ENCODE measurements around the gene SGSH.
"Not testable (repeated sequence)": the region's sequence is repeated elsewhere in the genome, so short reads cannot be mapped to it uniquely, and the experiment has no call there.

SGSH gene

DNA sequence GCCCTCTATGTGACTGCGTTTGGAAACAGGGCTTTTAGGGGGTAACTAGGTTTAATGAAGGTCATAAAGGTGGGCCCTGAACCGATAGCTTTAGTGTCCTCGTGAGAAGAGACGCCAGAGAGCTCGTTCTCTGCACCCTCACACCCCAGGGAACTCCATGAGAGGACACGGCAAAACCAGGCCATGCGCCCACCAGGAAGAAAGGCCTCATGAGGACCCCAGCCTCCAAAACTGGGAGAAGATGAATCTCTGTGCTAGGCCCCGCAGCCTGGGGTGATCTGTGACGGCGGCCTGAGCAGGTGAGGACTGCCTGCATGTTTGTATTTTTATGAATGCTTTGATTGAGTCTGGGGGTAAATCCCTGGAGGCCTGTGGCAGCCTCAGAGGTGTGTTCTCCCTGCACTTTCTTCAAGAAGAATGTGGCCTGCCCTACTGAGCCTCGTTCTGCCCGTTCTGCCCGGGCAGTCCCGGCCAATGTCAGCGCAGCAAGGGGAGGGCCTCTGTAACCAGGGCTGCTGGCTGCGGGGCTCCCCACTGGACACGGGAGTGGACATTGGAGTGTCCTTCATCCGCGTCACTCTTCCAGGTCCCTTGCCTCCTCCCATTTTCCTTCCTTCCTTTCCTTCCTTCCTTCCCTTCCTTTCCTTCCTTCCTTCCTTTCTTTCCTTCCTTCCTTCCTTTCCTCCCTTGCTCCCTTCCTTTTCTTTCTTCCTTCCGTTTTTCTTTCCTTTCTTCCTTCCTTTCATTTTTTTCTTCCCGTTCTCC is 33.7 kb upstream of the SGSH start:
- DNase-seq = no peak

DNA sequence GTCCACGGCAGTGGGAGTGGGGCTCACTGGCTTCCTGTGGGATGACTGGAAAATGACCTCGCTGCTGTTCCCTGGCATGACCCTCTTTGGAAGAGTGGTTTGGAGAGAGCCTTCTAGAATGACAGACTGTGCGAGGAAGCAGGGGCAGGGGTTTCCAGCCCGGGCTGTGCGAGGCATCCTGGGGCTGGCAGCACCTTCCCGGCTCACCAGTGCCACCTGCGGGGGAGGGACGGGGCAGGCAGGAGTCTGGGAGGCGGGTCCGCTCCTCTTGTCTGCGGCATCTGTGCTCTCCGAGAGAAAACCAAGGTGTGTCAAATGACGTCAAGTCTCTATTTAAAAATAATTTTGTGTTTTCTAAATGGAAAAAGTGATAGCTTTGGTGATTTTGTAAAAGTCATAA is 32.7 kb upstream of the SGSH start:
- no peak for DNase-seq

DNA sequence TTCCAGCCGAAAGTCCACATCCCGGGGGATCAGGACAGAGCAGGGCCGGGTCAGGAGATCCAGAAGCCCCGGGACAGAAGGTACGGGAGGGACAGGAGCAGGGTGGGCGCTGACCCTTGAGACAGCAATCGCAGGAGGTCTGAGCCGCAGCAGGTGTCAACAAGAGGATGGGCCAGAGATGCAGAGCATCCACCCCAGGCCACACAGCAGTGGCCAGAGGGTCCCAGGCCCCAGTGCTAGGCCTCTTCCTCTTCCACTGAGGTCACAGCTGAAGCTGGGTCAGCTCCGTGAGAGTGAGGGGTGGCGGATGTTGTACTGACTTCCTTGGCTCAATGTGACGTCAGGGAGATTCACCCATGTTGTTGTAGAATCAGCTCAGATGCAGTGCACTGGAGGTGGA is 31.8 kb upstream of the SGSH start:
- no peak for DNase-seq

DNA sequence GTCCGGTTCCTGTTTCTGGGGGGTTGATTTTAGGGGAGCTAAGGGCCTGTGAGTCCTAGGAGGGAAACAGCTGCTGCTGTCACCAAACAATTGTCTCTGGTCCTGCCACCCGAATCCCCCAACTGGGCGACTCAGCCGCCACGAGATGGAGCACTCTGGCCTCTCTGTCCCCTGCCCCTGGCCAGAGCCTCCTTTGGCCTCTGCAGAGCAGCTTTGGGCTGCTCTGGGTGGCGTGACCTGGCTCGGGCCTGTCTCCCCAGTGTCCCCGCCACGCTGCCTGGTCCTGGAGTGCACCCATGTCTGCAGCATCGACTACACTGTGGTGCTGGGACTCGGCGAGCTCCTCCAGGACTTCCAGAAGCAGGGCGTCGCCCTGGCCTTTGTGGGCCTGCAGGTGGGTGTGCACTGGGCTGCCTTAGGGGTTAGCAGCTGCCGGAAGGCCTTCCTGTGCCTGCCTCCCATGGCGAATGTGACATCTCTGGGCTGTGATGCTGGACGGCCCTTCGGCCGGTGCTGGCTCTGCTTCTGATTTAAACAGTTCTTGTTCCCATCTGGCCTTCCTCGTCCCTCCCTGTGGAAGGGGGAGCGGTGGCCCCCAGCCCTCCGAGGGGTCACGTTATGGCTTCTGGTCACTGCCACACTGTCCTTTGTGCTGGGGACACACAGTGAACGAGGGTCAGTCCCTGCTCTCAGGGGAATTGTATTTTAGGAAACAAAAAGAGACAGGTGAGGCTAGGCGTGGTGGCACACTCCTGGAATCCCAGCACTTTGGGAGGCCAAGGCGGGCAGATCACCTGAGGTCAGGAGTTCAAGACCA is 29.0 kb upstream of the SGSH start:
- DNase-seq = no peak

DNA sequence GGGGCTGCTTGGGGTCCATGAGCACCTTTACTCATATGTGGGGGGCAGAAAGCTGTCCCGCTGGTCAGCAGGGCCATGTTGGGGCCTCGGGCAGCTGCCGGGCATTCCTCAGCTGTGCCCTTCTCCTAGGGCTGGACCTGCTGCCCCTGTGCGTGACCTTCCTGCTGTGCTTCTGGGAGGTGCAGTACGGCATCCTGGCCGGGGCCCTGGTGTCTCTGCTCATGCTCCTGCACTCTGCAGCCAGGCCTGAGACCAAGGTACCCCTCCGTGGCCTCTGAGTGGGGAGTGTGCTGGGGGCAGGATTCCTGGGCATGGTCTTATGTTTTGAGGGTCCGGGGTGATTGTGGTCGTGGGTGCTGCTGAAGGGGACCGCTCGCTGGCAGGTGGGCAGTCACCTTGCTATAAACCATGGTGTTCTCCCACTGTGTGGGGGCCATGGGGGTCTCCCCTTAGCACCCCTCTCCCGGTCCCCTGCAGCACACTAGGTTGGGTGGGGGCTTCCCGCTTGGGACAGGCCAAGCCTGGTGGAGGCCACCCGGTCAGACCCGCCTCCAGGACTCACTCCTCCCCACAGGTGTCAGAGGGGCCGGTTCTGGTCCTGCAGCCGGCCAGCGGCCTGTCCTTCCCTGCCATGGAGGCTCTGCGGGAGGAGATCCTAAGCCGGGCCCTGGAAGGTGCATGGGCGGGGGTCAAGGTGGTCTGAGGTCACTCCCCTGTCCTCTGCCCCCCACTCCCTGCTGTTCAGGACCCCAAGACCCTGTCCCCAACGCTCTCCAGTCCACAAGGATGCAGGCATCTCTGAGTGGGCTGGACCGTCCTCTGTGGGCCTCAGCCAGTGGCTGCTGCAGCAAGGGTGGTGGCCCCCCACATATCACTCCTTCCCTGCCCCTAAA is 28.1 kb upstream of the SGSH start:
- no peak for DNase-seq

DNA sequence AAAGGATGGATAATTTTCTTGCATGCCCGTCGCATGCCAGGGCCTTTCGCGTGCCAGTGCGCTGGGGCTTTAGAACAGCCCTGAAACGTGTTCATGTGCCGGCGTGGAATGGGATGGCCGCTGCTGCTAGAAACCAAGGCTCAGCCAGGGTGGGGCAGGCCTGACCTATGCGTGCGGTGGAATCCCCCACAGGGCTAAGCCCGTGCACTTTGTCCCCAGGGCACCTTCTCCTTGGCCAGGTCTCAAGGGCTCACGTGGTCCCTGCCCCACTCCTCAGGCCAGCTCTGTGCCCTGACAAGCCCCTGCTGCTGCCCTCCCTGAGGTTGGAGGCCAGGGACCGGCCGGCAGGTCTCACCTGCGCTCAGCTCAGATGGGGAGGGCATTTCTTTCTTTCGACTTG is 27.4 kb upstream of the SGSH start:
- DNase-seq = no peak

DNA sequence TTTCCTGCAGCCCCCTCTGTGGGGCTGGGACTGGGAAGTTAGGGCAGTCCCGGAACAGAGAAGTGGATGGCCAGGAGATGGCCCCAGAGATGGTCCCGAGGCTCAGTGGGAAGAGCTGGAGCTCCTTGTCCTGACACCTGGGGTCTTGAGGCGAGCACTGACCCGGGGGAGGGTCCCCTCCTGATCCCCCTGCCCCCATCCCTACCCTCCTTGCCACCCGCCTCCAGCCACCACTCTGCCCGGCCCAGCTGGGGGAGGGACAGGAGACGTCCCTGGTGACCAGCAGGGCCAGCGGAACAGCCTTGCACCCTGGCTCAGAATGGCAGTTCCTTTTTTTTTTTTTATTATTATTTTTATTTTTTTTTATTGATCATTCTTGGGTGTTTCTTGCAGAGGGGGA is 26.6 kb upstream of the SGSH start:
- DNase-seq = no peak

DNA sequence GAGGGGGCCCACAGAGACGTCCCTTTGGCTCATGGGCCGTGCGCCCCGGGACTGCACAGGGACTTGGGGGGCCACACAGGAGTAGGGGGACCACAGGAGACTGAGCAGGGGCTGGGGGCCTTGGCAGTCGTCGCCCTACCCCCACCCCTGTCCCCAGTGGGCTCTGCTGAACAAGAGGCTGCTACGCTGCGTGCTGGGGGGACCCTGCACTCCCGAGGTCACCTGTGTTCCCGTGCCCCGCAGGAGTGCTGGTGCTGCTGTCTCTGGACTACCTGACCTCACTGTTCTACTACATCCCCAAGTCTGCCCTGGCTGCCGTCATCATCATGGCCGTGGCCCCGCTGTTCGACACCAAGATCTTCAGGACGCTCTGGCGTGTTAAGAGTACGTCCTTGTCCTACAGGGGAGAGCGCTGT is 26.1 kb upstream of the SGSH start:
- no peak for DNase-seq

DNA sequence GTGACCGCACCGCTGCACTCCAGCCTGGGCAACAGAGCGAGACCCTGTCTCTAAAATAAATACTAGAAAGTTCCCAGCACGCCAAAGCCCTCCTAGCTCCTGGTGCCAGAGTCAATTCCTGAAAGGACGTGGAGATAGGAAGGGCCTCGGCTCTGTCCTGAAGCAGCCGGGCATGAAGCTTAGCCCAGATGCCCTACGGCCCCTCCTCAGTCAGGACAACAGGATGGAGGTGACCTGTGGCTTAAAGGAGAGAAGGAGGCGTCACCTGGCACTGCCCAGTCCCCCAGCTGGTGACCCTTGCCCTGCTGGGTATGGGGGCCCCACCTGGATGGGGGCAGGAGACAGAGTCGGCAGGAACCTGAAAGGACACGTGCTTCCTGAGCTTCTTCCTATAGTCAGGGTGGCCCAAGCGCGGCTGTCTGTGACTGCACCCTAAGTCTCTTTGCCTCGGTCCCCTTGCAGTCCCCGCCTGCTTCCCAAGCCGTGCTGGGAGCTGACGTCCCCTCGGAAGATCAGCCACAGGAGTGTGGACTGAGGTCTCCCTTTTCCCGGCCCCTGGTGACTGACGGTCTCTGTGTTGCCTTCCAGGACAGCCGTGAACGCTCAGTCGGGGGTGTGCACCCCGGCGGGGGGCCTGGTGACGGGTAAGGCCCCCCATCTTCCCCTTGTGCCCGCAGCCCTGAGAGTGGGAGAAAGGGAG is 25.6 kb upstream of the SGSH start:
- DNase-seq = no peak

DNA sequence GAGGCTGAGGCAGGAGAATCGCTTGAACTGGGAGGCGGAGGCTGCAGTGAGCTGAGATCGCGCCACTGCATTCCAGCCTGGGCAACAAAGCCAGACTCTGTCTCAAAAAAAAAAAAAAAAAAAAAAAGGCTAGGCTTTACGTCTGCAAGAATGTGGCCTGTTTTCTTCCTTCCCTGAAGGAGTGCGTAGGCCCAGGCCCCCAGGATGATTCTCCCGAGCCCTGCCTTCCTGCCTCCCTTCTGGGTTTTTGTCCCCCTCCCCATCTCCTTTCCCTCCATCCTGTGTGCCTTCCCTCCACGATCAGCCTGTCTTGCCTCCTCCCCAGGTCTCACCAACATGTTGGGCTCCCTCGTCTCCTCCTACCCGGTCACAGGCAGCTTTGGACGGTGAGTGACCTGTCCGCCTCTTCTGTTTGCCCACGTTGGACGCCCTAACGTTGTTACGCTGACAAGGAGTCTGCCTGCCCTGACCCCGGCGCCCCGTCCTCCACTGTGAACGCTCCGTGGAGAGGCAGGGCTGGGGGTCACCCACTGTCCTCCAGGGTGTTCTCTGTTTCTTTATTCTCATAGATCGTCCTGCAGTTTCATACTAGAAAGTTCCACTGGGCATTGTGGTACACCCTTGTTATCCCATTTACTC is 24.9 kb upstream of the SGSH start:
- DNase-seq = no peak

DNA sequence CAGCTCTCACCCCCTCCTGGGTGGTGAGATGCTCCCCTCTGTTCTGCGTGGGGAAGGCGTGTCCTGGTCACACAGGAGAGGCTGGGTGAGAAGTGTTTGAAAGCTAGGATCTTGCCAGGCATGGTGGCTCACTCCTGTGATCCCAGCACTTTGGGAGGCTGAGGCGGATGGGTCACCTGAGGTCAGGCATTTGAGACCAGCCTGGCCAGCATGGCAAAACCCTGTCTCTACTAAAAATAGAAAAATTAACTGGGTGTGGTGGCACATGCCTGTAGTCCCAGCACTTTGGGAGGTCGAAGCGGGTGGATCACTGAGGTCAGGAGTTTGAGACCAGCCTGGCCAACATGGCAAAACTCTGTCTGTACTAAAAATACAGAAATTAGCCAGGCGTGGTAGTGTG is 24.3 kb upstream of the SGSH start:
- DNase-seq = not testable (repeated sequence)

DNA sequence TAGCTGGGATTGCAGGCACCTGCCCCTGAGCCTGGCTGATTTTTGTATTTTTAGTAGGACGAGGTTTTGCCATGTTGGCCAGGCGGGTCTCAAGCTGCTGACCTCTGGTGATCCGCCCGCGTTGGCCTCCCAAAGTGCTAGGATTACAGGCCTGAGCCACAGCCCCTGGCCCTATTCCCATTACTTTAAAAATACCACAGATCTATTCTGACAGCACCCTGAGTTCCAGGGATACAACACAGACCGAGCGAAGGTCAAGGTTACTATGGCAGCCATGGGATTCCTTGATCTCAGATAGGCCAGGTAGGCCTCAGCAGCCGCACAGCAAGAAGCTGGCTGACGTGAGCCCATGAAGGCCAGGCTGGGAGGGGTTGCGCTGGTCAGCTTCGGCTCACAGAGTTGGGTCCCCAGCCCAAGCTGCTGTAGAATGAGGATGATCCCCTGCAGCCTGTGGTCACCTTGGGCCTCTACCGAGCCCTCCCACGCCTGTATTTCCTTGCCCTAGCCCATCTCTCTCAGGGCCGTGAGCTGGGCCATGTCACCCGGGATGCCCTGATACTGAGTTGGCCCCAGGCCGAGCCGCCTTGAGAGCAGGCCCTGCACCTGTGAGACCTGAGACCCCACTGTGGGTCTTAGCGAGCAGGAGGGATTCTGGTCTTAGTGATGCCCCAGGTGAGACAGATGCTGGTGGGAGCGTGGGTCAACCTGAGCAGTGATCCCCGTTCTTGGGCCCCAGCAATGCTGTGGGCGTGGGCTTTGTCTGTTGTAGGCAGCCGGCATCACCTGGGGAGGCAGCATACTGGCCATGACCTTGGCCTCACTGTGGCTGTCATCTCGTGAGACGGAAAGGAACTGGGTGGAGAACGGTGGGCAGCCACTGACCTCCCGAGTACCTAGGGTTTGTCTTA is 23.6 kb upstream of the SGSH start:
- DNase-seq = no peak

DNA sequence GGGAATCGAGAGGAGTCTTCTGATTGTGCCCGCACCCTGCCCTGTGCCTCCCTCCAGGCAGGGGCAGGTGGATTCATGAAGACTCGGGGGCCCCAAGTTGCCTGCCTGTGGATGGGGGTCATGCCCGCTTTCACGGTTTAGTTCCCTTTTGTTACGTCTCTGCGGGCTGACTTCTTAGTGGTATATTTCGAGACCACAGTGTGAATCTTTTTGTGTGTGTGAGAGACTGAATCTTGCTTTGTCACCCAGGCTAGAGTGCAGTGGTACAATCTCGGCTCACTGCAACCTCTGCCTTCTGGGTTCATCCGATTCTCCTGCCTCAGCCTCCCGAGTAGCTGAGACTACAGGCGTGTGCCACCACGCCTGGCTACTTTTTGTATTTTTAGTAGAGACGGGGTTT is 22.4 kb upstream of the SGSH start:
- no peak for DNase-seq

DNA sequence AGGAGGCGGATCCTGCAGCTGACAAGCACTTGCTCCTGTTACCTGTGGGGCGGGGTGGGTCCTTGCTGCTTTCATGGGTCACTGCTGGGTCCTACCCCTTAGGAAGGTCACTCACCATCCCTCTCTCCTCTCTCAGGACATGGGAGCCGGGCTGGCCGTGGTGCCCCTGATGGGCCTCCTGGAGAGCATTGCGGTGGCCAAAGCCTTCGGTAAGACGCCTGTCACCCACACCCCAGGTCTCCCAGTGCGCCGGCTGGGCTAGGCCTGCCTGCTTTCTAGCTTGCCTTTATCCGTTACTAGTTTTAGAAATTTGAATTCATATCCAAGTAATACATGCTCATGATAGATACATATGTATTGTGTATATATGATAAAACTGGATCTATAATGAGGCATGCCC is 17.3 kb upstream of the SGSH start:
- no peak for DNase-seq

DNA sequence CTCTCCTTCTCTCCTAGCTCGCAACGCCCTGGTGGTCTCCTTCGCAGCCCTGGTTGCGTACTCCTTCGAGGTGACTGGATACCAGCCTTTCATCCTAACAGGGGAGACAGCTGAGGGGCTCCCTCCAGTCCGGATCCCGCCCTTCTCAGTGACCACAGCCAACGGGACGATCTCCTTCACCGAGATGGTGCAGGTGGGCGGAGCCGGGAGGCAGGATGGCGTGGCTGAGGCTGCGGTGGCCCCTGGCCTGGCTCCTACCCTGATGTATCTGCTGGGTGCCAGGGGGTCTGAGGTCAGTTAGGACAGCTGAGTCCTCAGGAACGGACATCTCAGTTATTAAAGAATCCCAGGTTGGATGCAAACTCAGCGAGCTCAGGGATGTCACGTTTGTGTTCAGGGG is 16.8 kb upstream of the SGSH start:
- DNase-seq = no peak

DNA sequence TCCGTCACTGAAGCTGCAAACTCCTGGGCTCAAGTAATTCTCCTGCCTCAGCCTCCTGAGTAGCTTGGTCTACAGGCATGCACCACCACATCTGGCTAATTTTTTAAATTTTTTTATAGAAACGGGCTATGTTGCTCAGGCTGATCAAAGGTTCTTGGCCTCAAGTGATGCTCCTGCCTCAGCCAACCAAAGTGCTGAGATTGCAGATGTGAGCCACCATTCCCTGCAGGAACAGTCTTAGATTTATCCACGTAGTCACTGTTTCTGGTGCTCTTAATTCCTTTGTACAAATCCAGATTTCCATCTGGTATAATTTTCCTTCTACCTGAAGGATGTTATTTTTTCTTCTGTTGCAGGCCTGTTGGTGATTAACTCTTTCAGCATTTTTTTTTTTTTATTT is 13.1 kb upstream of the SGSH start:
- DNase-seq = no peak

DNA sequence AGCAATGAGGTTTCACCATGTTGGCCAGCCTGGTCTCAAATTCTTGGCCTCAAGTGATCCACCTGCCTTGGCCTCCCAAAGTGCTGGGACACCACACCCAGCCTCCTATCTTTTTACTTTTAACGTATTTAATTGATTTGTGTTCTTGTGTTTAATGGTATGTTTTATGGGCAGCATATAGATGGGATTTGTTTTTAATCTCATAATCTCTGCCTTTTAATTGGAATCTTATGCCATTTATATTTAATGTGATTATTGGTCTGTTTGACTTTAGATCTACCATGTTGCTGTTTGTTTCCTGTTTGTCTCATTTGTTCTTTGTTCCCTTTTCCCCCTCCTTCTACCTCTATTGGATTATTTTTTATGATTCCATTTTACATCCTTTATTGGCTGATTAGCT is 12.3 kb upstream of the SGSH start:
- no peak for DNase-seq

DNA sequence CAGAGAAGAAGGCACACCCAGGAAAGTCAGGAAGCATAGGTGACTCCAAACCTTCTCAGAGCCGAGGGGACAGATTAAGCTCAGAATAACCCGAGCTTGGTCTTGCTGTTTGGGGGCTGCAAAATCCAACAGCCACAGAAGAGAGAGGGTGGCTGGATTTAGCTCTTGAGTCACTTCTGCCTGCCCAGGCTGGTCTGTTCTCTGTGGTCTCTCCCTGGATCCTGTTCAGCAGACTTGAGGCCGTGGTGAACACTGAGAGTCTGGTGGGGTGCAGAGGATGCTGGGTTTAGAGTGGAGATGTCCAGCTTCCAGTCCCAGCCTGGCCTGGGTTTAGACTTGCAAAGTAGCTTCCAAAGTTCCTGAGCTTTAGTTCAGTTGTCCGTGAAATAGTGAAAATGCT is 8.9 kb upstream of the SGSH start:
- DNase-seq = no peak

DNA sequence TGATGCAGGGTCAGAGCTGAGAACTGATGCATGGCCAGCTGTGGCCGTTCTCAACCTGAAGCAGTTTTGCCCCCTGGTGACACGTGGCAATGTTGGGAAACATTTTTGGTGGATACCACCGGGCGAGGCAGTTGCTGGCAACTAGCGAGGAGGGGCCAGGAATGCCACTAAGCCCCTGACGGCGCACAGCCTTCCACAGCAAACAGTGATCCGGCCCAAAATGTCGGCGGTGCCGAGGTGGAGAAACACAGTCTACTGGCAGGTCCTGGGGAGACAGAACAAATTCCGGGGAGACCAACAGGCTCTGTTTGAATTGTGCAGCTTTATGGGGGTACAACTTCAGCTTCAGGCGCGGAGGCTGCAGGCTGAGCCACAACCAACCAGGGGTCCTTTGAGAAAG is 8.3 kb upstream of the SGSH start:
- DNase-seq = no peak

DNA sequence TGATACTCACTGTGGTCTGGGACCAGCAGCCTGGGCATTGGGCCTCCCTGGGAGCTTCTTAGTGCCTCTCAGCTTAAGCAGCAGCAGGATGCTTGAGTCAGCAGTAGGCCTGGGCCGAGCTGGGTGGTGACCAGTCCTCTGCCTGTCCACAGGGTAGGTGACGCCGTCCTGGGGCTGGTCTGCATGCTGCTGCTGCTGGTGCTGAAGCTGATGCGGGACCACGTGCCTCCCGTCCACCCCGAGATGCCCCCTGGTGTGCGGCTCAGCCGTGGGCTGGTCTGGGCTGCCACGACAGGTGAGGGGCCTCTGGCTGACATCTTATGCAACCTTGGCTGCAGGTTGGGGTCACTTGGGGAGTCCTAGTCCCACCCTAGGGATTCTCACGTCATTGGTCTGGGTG is 7.5 kb upstream of the SGSH start:
- no peak for DNase-seq

DNA sequence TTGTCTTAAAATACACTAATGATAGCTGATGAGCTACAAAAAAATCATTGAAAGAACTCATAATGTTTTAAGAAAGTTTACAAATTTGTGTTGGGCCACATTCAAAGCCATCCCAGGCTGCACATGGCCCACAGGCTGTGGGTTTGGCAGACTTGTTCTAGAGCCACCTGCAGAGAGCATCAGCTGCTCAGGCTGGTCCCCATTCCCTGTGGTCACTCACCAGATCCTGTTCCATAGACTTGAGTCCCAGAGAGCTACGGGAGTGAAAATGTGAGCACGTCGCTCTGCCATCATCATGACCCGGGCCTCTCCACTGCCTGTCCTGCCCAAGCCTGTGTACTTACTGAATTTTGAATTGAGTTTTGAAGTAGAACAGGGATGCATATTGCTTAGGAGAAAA is 7.0 kb upstream of the SGSH start:
- DNase-seq = no peak

Measured in amniotic stem cell (primary cell).